SK-N-SH treated with all-trans-retinoic acid at 6 μM for 48 hours (cell line): ENCODE data around the gene STK16.

Experiments
- ATAC-seq: fragments of 200-7000 bp; cut with Tn5 transposase; 3 replicates; pipeline ENCODE4 v1.9.1; 2020; ENCODE audit warnings: mild to moderate bottlenecking, moderate library complexity
- ARNTL ChIP-seq: fragments of 450-650 bp; formaldehyde crosslinking; IDR thresholded peaks from 2 replicates; pipeline ENCODE4 v1.5.0; 2020; ENCODE audit warnings: low read depth, mild to moderate bottlenecking, moderate library complexity, borderline replicate concordance
- BACH2 ChIP-seq: fragments of 250-450 bp; sonication (Bioruptor Pico); IDR thresholded peaks from 2 replicates; pipeline ENCODE4 v1.9.0; 2021; ENCODE audit warnings: mild to moderate bottlenecking, borderline replicate concordance
- CREB5 ChIP-seq: fragments of 250-450 bp; sonication (Bioruptor Pico); IDR thresholded peaks from 2 replicates; pipeline ENCODE4 v1.5.1; 2020; ENCODE audit warnings: low read depth, mild to moderate bottlenecking, moderate library complexity
- CSDC2 ChIP-seq: fragments of 250-450 bp; sonication (Bioruptor Pico); IDR thresholded peaks from 2 replicates; pipeline ENCODE4 v1.5.0; 2020; ENCODE audit warnings: mild to moderate bottlenecking, moderate library complexity
- CSRNP3 ChIP-seq: fragments of 250-450 bp; sonication (Bioruptor Pico); IDR thresholded peaks from 2 replicates; pipeline ENCODE4 v1.5.1; 2021; ENCODE audit warnings: mild to moderate bottlenecking, moderate library complexity
- ESRRG ChIP-seq: fragments of 250-450 bp; sonication (Bioruptor Pico); IDR thresholded peaks from 2 replicates; pipeline ENCODE4 v1.6.1; 2021; ENCODE audit warnings: mild to moderate bottlenecking
- GLIS3 ChIP-seq: fragments of 250-450 bp; sonication (Bioruptor Pico); IDR thresholded peaks from 2 replicates; pipeline ENCODE4 v1.5.0; 2020; ENCODE audit warnings: mild to moderate bottlenecking, moderate library complexity
- ISL1 ChIP-seq: fragments of 250-450 bp; sonication (Bioruptor Pico); IDR thresholded peaks from 2 replicates; pipeline ENCODE4 v2.1.2; 2022; ENCODE audit warnings: mild to moderate bottlenecking, moderate library complexity
- OSR1 ChIP-seq: fragments of 250-450 bp; sonication (Bioruptor Pico); IDR thresholded peaks from 2 replicates; pipeline ENCODE4 v1.8.0; 2022; ENCODE audit warnings: moderate library complexity, mild to moderate bottlenecking, inconsistent platforms
- POU6F1 ChIP-seq: fragments of 250-450 bp; sonication (Bioruptor Pico); IDR thresholded peaks from 2 replicates; pipeline ENCODE4 v1.8.0; 2021; ENCODE audit warnings: low read depth, mild to moderate bottlenecking, moderate library complexity, borderline replicate concordance
- PPARA ChIP-seq: fragments of 250-450 bp; sonication (Bioruptor Pico); IDR thresholded peaks from 2 replicates; pipeline ENCODE4 v1.5.0; 2020; ENCODE audit warnings: mild to moderate bottlenecking, borderline replicate concordance
- RARB ChIP-seq: fragments of 250-450 bp; sonication (Bioruptor Pico); IDR thresholded peaks from 2 replicates; pipeline ENCODE4 v1.8.0; 2021; ENCODE audit warnings: mild to moderate bottlenecking, moderate library complexity
- TCF4 ChIP-seq: fragments of 250-450 bp; sonication (Bioruptor Pico); IDR thresholded peaks from 2 replicates; pipeline ENCODE4 v1.8.0; 2021; ENCODE audit warnings: mild to moderate bottlenecking, moderate library complexity, borderline replicate concordance
- TOX ChIP-seq: fragments of 250-450 bp; sonication (Bioruptor Pico); IDR thresholded peaks from 2 replicates; pipeline ENCODE4 v1.8.0; 2021; ENCODE audit warnings: mild to moderate bottlenecking, moderate library complexity, borderline replicate concordance
- TSHZ2 ChIP-seq: fragments of 250-450 bp; sonication (Bioruptor Pico); IDR thresholded peaks from 2 replicates; pipeline ENCODE4 v1.5.0; 2020; ENCODE audit warnings: mild to moderate bottlenecking, moderate library complexity
- ZC3H10 ChIP-seq: fragments of 250-450 bp; sonication (Bioruptor Pico); IDR thresholded peaks from 2 replicates; pipeline ENCODE4 v1.5.1; 2021; ENCODE audit warnings: mild to moderate bottlenecking, moderate library complexity
- ZFP3 ChIP-seq: fragments of 250-450 bp; sonication (Bioruptor Pico); IDR thresholded peaks from 2 replicates; pipeline ENCODE4 v1.5.0; 2020; ENCODE audit warnings: mild to moderate bottlenecking, moderate library complexity
- ZFP30 ChIP-seq: fragments of 450-650 bp; formaldehyde crosslinking; IDR thresholded peaks from 2 replicates; pipeline ENCODE4 v1.5.0; 2022; ENCODE audit warnings: mild to moderate bottlenecking, moderate library complexity
- ZNF565 ChIP-seq: fragments of 450-650 bp; formaldehyde crosslinking; conservative IDR thresholded peaks from 2 replicates; pipeline ENCODE4 v1.5.0; 2020; ENCODE audit warnings: low read depth, mild to moderate bottlenecking, moderate library complexity
- ZNF70 ChIP-seq: fragments of 450-650 bp; formaldehyde crosslinking; IDR thresholded peaks from 2 replicates; pipeline ENCODE4 v1.5.0; 2020; ENCODE audit warnings: mild to moderate bottlenecking, moderate library complexity
- ZNF8 ChIP-seq: fragments of 450-650 bp; formaldehyde crosslinking; IDR thresholded peaks from 2 replicates; pipeline ENCODE4 v1.5.0; 2020; ENCODE audit warnings: mild to moderate bottlenecking, moderate library complexity

STK16 gene

GRCh38 chr2:219279916-219280516 lies 34.7 kb downstream of the STK16 start:
- no peak for ATAC-seq

GRCh38 chr2:219280651-219281050 lies 35.4 kb downstream of the STK16 start:
- ATAC-seq: no peak
- TF ChIP-seq PPARA: no peak
- no peak for TF ChIP-seq ZC3H10 (CRISPR knock-in tag)

More at GRCh38 chr2:219279916-219280516, 34.7 kb downstream of the STK16 start:
- TF ChIP-seq ZFP3 (CRISPR knock-in tag) (no peak), ZNF8 (CRISPR knock-in tag) (no peak), TOX (CRISPR knock-in tag) (no peak), OSR1 (CRISPR knock-in tag) (no peak), TCF4 (CRISPR knock-in tag) (no peak), CSDC2 (CRISPR knock-in tag) (no peak), ISL1 (CRISPR knock-in tag) (no peak), POU6F1 (CRISPR knock-in tag) (no peak), TSHZ2 (CRISPR knock-in tag) (no peak), GLIS3 (no peak), ESRRG (no peak), PPARA (no peak), CREB5 (CRISPR knock-in tag) (no peak)

- TF ChIP-seq TSHZ2 (CRISPR knock-in tag) (no peak), GLIS3 (no peak), ZC3H10 (CRISPR knock-in tag) (no peak), ZNF8 (CRISPR knock-in tag) (no peak), BACH2 (CRISPR knock-in tag) (no peak), ZNF565 (CRISPR knock-in tag) (no peak), ZNF70 (CRISPR knock-in tag) (no peak), CREB5 (CRISPR knock-in tag) (no peak), ZFP30 (no peak)
- TF ChIP-seq, all 23 proteins: peak for 0
Measured at GRCh38 chr2:219281588-219281987, 36.3 kb downstream of the STK16 start.

GRCh38 chr2:219282375-219282774 lies 37.1 kb downstream of the STK16 start:
- no peak for TF ChIP-seq TCF4 (CRISPR knock-in tag)
- TF ChIP-seq BACH2 (CRISPR knock-in tag): no peak
- no peak for TF ChIP-seq ZNF8 (CRISPR knock-in tag)
- no peak for TF ChIP-seq ZNF565 (CRISPR knock-in tag)
- no peak for TF ChIP-seq ESRRG
- TF ChIP-seq CSRNP3 (CRISPR knock-in tag): no peak
- no peak for TF ChIP-seq TOX (CRISPR knock-in tag)
- no peak for TF ChIP-seq POU6F1 (CRISPR knock-in tag)
- TF ChIP-seq ARNTL (CRISPR knock-in tag): no peak
- no peak for TF ChIP-seq ZNF70 (CRISPR knock-in tag)
- no peak for TF ChIP-seq ISL1 (CRISPR knock-in tag)
- no peak for TF ChIP-seq CSDC2 (CRISPR knock-in tag)
- no peak for TF ChIP-seq ZFP3 (CRISPR knock-in tag)
- no peak for TF ChIP-seq RARB
- no peak for TF ChIP-seq ZFP30
- TF ChIP-seq ZC3H10 (CRISPR knock-in tag): no peak
- ATAC-seq: no peak

More at GRCh38 chr2:219281588-219281987, 36.3 kb downstream of the STK16 start:
- no peak for ATAC-seq
